ENCODE results near the gene PCDHA13. TPM values are rescaled to one million over a fixed set of nuclear protein-coding genes. Genes with fewer than 3 reads are reported as not detected.
"Not testable (repeated sequence)": the region's sequence is repeated elsewhere in the genome, so short reads cannot be mapped to it uniquely, and the experiment has no call there.

PCDHA13 gene
- total RNA-seq (under 1 TPM in 6 of 7 donors, not detected in 1; 0.32 to 0.92 (median 0.47) TPM), polyA plus RNA-seq (under 1 TPM; 0.01 to 0.17 TPM)
- long read RNA-seq, donor 1 = 0 reads
- long read RNA-seq, donor 2 = 0 reads
- long read RNA-seq, donor 3, full-length matches to known transcripts = 1 of 4 reads
- long read RNA-seq, donor 3, partial matches to known transcripts = 0 of 4 reads
- long read RNA-seq, donor 3, other reads (novel, unspliced or antisense) = 3 of 4 reads

- intact Hi-C loops (cut with DNase I) = no loop called here
- no peak within 1 kb of the TSS for H3K4me3 ChIP-seq
- WGBS, 3 donors = 8 to 14% (median 8%) methylated on average over 24 to 35 of the region's 35 CpGs
- H3K9me3 ChIP-seq = peaks cover 0 to 21% of the 10 kb centered on the region in 2 donors
- no peaks in the 10 kb centered on the region for H3K4me1 ChIP-seq (ENCODE audit: insufficient read depth)
- no peak within 1 kb of the TSS for H3K27ac ChIP-seq
- no peaks in the 10 kb centered on the region for H3K36me3 ChIP-seq
- DNase-seq = no peak
- TF ChIP-seq POLR2A (IDR thresholded peaks at IDR 0.05) = no peak
- TF ChIP-seq EP300 (IDR thresholded peaks at IDR 0.05) = no peak
- no peak for TF ChIP-seq CTCF (IDR thresholded peaks at IDR 0.05)
- H3K27me3 ChIP-seq = no peaks in the 10 kb centered on the region
Observed at GRCh38 chr5:140881889-140882590, at the start of gene PCDHA13. Gene PCDHA13 (plus strand): TSS chr5:140882124. CDS start chr5:140882269, 145 bp downstream.

- no peaks in the 10 kb centered on the region for H3K4me1 ChIP-seq (ENCODE audit: insufficient read depth)
- no peaks in the 10 kb centered on the region for H3K27me3 ChIP-seq
- no peak within 1 kb of the TSS for H3K27ac ChIP-seq
- intact Hi-C loops (cut with DNase I) = no loop called here
- H3K4me3 ChIP-seq = no peak within 1 kb of the TSS
- DNase-seq = no peak
- WGBS, 3 donors = 9 to 18% (median 14%) methylated on average over 8 of the region's 8 CpGs
- no peaks in the 10 kb centered on the region for H3K36me3 ChIP-seq
- H3K9me3 ChIP-seq = peaks cover 0 to 21% of the 10 kb centered on the region in 2 donors
- no peak for TF ChIP-seq CTCF (IDR thresholded peaks at IDR 0.05)
- no peak for TF ChIP-seq POLR2A (IDR thresholded peaks at IDR 0.05)
- TF ChIP-seq EP300 (IDR thresholded peaks at IDR 0.05) = no peak
Observed at GRCh38 chr5:140833993-140834392, 47.9 kb upstream of the PCDHA13 start, which contains the start of gene PCDHA7. Gene PCDHA7 (plus strand): TSS chr5:140834269. CDS start chr5:140834384, 115 bp downstream.

- WGBS, 3 donors = 15 to 29% (median 21%) methylated on average over 26 of the region's 38 CpGs
- H3K4me3 ChIP-seq; intact Hi-C loops (cut with DNase I); DNase-seq; H3K36me3 ChIP-seq; H3K27ac ChIP-seq; H3K4me1 ChIP-seq (ENCODE audit: insufficient read depth); H3K27me3 ChIP-seq: not testable (repeated sequence)
- H3K9me3 ChIP-seq = peaks cover 0 to 21% of the 10 kb centered on the region in 2 donors
Observed at GRCh38 chr5:140834439-140835008, 47.4 kb upstream of the PCDHA13 start.

GRCh38 chr5:140835622-140836510 lies 46.1 kb upstream of the PCDHA13 start:
- H3K4me1 ChIP-seq (ENCODE audit: insufficient read depth) = no peaks in the 10 kb centered on the region
- no peak overlapping the region for H3K27ac ChIP-seq
- H3K4me3 ChIP-seq = no peak overlapping the region
- 34 to 55% (median 49%) methylated on average over 89 to 103 of the region's 103 CpGs for WGBS, 3 donors
- no peaks in the 10 kb centered on the region for H3K36me3 ChIP-seq
- no peaks in the 10 kb centered on the region for H3K27me3 ChIP-seq
- TF ChIP-seq EP300 (IDR thresholded peaks at IDR 0.05) (no peak), CTCF (IDR thresholded peaks at IDR 0.05) (no peak), POLR2A (IDR thresholded peaks at IDR 0.05) (no peak)
- H3K9me3 ChIP-seq = peaks cover 0 to 14% of the 10 kb centered on the region in 2 donors
- intact Hi-C loops (cut with DNase I) = no loop called here
- DNase-seq = no peak

All from ovary (tissue), 10 donors.